ENCODE results near the gene ADGRA1. TPM values are rescaled to one million over a fixed set of nuclear protein-coding genes. Genes with fewer than 3 reads are reported as not detected.

Gene ADGRA1
- total RNA-seq, 3 donors from 2014 or later (not counting 1 experiment from before 2014, with no cell fraction given), result not detected

DNA sequence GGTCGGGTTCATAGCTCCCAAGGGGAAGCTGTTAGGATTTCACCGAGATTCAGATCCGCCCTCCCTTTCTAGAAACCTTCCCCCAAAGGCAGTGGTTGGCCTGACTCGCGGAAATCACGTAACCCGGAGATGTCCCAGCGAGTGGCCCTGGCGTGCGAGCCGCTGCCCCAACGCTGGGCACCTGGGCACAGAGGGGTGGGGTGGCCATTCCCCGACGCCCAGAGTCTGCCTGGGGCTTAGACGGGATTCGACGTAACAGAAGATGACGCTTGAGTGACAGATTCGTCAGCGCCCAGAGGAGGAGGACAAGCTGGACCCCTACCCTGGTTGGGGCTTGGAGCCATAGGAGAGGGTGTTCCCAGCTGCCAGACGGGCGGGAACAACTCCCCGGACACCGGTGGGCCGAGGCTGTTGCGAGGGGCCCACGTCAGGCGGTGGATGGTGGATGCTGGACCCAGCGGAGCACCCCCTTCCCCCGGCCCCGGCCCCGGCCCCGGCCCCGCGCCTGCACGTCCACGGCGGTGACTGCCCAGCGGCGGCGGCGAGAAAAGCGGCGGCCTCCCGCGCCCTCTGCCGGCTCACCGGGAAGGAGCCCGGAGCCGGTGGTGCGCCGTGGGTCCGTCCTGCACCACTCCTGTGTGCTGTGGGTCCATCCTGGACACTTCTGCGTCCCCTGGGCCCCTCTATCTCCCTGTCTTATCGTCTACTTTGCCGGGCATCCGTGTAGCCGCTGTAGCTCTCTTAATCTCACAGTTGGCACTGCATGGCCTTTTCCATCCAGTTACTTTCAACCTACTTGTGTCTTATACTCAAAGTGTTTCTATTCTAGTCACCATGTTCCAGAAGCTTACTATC is 36.9 kb downstream of the ADGRA1 start:
- no peaks in the 10 kb centered on the region for H3K36me3 Mint-ChIP-seq
- 39% methylated on average over 58 of the region's 58 CpGs for WGBS (ENCODE audit: insufficient coverage)
- Histone ChIP-seq H3K4me3 (ENCODE audit: low read length) (no peak overlapping the region), H3K27me3 (ENCODE audit: control insufficient read depth, insufficient read depth, low read length) (no peaks in the 10 kb centered on the region), H3K27ac (ENCODE audit: low read length) (no peak overlapping the region), H3K9me3 (ENCODE audit: control insufficient read depth, insufficient read depth, low read length) (no peaks in the 10 kb centered on the region), H3K36me3 (ENCODE audit: control insufficient read depth, insufficient read depth, low read length) (no peaks in the 10 kb centered on the region), H3K4me1 (ENCODE audit: control insufficient read depth, insufficient read depth, low read length) (peaks cover 25% of the 10 kb centered on the region)
- no peaks in the 10 kb centered on the region for H3K9me3 Mint-ChIP-seq
- ATAC-seq, result peak in 2 of 3 donors; percentile 32 to 38
- peaks cover 9 to 11% of the 10 kb centered on the region in 2 donors for H3K27me3 Mint-ChIP-seq (ENCODE audit: low read depth in 2 of 2)
- peaks cover 11 to 12% of the 10 kb centered on the region in 2 donors for H3K4me1 Mint-ChIP-seq
- H3K4me3 Mint-ChIP-seq, result no peak overlapping the region
- peak; percentile 33 for TF ChIP-seq CTCF (IDR thresholded peaks at IDR 0.05)
- DNase-seq, result peak in 1 of 2 donors; percentile 17
- intact Hi-C loops (cut with micrococcal nuclease), result no loop called here
- H3K27ac Mint-ChIP-seq, result no peak overlapping the region

- ATAC-seq (no peak), DNase-seq (no peak)
- H3K27ac Mint-ChIP-seq, result no peak overlapping the region
- no peak for TF ChIP-seq CTCF (IDR thresholded peaks at IDR 0.05)
- no peak overlapping the region for H3K4me3 Mint-ChIP-seq
- intact Hi-C loops (cut with micrococcal nuclease), result no loop called here
- Histone ChIP-seq H3K4me1 (ENCODE audit: control insufficient read depth, insufficient read depth, low read length) (peaks cover 25% of the 10 kb centered on the region), H3K27me3 (ENCODE audit: control insufficient read depth, insufficient read depth, low read length) (no peaks in the 10 kb centered on the region), H3K9me3 (ENCODE audit: control insufficient read depth, insufficient read depth, low read length) (no peaks in the 10 kb centered on the region), H3K36me3 (ENCODE audit: control insufficient read depth, insufficient read depth, low read length) (no peaks in the 10 kb centered on the region), H3K27ac (ENCODE audit: low read length) (no peak overlapping the region), H3K4me3 (ENCODE audit: low read length) (no peak overlapping the region)
- H3K4me1 Mint-ChIP-seq, result peaks cover 11 to 12% of the 10 kb centered on the region in 2 donors
- H3K27me3 Mint-ChIP-seq (ENCODE audit: low read depth in 2 of 2), result peaks cover 9 to 11% of the 10 kb centered on the region in 2 donors
- H3K36me3 Mint-ChIP-seq, result no peaks in the 10 kb centered on the region
- WGBS (ENCODE audit: insufficient coverage), result 87% methylated on average over 7 of the region's 9 CpGs
- no peaks in the 10 kb centered on the region for H3K9me3 Mint-ChIP-seq
Observed at GRCh38 chr10:133125901-133126300, 38.2 kb downstream of the ADGRA1 start.

- Mint-ChIP-seq H3K36me3 (no peaks in the 10 kb centered on the region), H3K4me3 (no peak overlapping the region), H3K27me3 (ENCODE audit: low read depth in 2 of 2) (peaks cover 9 to 11% of the 10 kb centered on the region in 2 donors), H3K4me1 (peaks cover 11 to 12% of the 10 kb centered on the region in 2 donors), H3K9me3 (no peaks in the 10 kb centered on the region), H3K27ac (no peak overlapping the region)
- TF ChIP-seq CTCF (IDR thresholded peaks at IDR 0.05), result no peak
- peaks cover 18% of the 10 kb centered on the region for H3K4me1 ChIP-seq (ENCODE audit: control insufficient read depth, insufficient read depth, low read length)
- H3K27ac ChIP-seq (ENCODE audit: low read length), result no peak overlapping the region
- no peaks in the 10 kb centered on the region for H3K36me3 ChIP-seq (ENCODE audit: control insufficient read depth, insufficient read depth, low read length)
- no peaks in the 10 kb centered on the region for H3K27me3 ChIP-seq (ENCODE audit: control insufficient read depth, insufficient read depth, low read length)
- H3K9me3 ChIP-seq (ENCODE audit: control insufficient read depth, insufficient read depth, low read length), result no peaks in the 10 kb centered on the region
- intact Hi-C loops (cut with micrococcal nuclease), result no loop called here
- 95% methylated on average over 57 of the region's 57 CpGs for WGBS (ENCODE audit: insufficient coverage)
- no peak overlapping the region for H3K4me3 ChIP-seq (ENCODE audit: low read length)
- ATAC-seq (no peak), DNase-seq (no peak)
Observed at GRCh38 chr10:133126431-133127290, 38.9 kb downstream of the ADGRA1 start.
